WERI-Rb-1 (cell line): Measurements from ENCODE around the gene MTG1.

ENCODE experiments used
- DNase-seq: peaks from one replicate; pipeline ENCODE4 v3.0.0-alpha.2; 2020
- H3K27ac ChIP-seq: fragments of 250-450 bp; sonication (Bioruptor Pico); 2 replicates; pipeline ENCODE4 v1.5.1; 2020; ENCODE audit warnings: mild to moderate bottlenecking, moderate library complexity
- H3K27me3 ChIP-seq: fragments of 250-450 bp; sonication (Bioruptor Pico); 2 replicates; pipeline ENCODE4 v1.5.1; 2021; ENCODE audit warnings: mild to moderate bottlenecking, low read depth, moderate library complexity; ENCODE audit not compliant: insufficient read depth, severe bottlenecking
- H3K36me3 ChIP-seq: fragments of 250-450 bp; sonication (Bioruptor Pico); 2 replicates; pipeline ENCODE4 v1.5.1; 2020; ENCODE audit warnings: mild to moderate bottlenecking, moderate library complexity
- H3K4me3 ChIP-seq: 2 replicates; pipeline ENCODE4 v1.5.1; 2011; ENCODE audit warnings: low read depth, mild to moderate bottlenecking, control low read depth, low read length
- H3K9me3 ChIP-seq: fragments of 250-450 bp; sonication (Bioruptor Pico); 2 replicates; pipeline ENCODE4 v1.5.1; 2021; ENCODE audit warnings: mild to moderate bottlenecking, moderate library complexity; ENCODE audit not compliant: severe bottlenecking
- CTCF ChIP-seq: IDR thresholded peaks from 2 replicates; pipeline ENCODE4 v1.5.1; 2011; ENCODE audit warnings: low read depth, mild to moderate bottlenecking, control low read depth, inconsistent platforms, low read length

The MTG1 gene

GRCh38 chr10:133361227-133361626 lies 32.7 kb upstream of the MTG1 start:
- Histone ChIP-seq H3K4me3 (no peak overlapping the region), H3K27me3 (no peaks in the 10 kb centered on the region), H3K27ac (no peak overlapping the region), H3K36me3 (peaks cover 22% of the 10 kb centered on the region), H3K9me3 (no peaks in the 10 kb centered on the region)
- no peak for TF ChIP-seq CTCF
- DNase-seq = no peak

GRCh38 chr10:133361773-133362441 lies 32.0 kb upstream of the MTG1 start:
- DNase-seq = no peak
- Histone ChIP-seq H3K36me3 (peaks cover 22% of the 10 kb centered on the region), H3K27ac (no peak overlapping the region), H3K9me3 (no peaks in the 10 kb centered on the region), H3K27me3 (no peaks in the 10 kb centered on the region), H3K4me3 (no peak overlapping the region)
- no peak for TF ChIP-seq CTCF

GRCh38 chr10:133362846-133363245 lies 31.1 kb upstream of the MTG1 start:
- H3K27me3 ChIP-seq = no peaks in the 10 kb centered on the region
- H3K4me3 ChIP-seq = no peak overlapping the region
- DNase-seq = no peak
- no peaks in the 10 kb centered on the region for H3K9me3 ChIP-seq
- no peak overlapping the region for H3K27ac ChIP-seq
- no peak for TF ChIP-seq CTCF
- H3K36me3 ChIP-seq = peaks cover 22% of the 10 kb centered on the region

- H3K36me3 ChIP-seq = peaks cover 40% of the 10 kb centered on the region
- H3K4me3 ChIP-seq = no peak overlapping the region
- no peaks in the 10 kb centered on the region for H3K27me3 ChIP-seq
- no peak for DNase-seq
- no peak overlapping the region for H3K27ac ChIP-seq
- no peaks in the 10 kb centered on the region for H3K9me3 ChIP-seq
- TF ChIP-seq CTCF = no peak
Measured at GRCh38 chr10:133364645-133365431, 29.1 kb upstream of the MTG1 start.

GRCh38 chr10:133365461-133366129 lies 28.4 kb upstream of the MTG1 start:
- Histone ChIP-seq H3K4me3 (no peak overlapping the region), H3K27me3 (no peaks in the 10 kb centered on the region), H3K36me3 (peaks cover 48% of the 10 kb centered on the region), H3K9me3 (no peaks in the 10 kb centered on the region), H3K27ac (no peak overlapping the region)
- DNase-seq = no peak
- no peak for TF ChIP-seq CTCF
